ENCODE data around the gene PDX1.

The PDX1 gene

DNA sequence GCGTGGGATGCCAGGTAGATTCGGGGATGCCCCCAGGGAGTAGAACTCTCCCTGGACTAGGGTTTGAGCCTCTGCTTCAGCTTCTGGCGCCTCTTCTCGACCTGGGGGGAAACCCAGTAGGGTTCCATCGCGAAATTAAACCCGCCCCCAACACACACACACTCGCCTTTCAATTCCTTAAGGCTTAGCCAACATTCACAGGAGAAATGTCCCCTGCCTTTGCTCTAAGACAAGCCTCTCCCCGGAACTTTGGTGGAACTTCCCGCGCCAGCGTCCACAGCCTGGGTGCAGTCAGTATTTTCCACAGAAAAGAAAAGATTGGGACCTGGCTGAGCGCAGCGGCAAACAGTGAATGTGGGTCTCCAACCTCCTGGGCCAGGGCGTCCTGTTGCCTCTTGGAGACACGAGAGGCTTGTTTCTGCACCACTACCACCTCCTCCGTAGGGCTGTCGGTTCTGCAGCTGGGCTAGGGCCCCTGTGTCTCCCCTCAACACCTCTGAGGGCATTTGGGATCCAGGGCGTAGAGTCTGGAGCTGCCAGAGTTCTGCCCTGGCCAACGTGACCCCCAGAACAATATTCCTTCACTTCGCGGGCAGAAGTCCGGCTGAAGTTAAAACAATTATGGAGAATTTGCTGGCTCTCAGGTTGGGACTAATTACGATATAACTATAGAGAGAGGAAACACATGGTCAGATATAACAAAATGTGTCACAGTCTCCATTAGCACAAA is 3.2 kb downstream of the PDX1 start:
- DNase-seq (ENCODE audit: low spot score): no peak

DNA sequence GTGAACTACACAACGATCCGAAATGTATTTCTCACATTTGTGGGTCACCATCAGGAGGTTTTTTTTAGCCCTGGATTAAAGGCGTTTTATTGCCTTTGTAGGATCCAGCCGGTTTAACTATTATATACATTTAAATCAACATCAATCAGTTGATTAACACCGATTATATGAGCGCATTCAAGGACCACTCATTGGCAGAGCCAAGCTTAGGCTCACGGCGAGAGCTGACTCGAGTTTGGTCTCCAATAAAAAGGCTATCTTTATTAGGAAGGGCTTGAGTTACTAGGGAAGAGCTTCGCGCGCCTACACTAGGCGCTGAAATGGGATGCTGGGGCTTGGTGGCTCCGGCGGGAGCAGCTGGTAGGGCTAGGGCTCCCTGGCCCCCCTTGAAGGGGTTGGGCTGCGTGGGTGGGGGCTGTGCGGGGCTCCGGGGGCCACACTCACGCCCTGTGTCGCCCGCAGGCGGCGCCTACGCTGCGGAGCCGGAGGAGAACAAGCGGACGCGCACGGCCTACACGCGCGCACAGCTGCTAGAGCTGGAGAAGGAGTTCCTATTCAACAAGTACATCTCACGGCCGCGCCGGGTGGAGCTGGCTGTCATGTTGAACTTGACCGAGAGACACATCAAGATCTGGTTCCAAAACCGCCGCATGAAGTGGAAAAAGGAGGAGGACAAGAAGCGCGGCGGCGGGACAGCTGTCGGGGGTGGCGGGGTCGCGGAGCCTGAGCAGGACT is 4.2 kb downstream of the PDX1 start:
- DNase-seq (ENCODE audit: low spot score): no peak

DNA sequence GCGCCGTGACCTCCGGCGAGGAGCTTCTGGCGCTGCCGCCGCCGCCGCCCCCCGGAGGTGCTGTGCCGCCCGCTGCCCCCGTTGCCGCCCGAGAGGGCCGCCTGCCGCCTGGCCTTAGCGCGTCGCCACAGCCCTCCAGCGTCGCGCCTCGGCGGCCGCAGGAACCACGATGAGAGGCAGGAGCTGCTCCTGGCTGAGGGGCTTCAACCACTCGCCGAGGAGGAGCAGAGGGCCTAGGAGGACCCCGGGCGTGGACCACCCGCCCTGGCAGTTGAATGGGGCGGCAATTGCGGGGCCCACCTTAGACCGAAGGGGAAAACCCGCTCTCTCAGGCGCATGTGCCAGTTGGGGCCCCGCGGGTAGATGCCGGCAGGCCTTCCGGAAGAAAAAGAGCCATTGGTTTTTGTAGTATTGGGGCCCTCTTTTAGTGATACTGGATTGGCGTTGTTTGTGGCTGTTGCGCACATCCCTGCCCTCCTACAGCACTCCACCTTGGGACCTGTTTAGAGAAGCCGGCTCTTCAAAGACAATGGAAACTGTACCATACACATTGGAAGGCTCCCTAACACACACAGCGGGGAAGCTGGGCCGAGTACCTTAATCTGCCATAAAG is 4.8 kb downstream of the PDX1 start:
- no peak for DNase-seq (ENCODE audit: low spot score)

DNA sequence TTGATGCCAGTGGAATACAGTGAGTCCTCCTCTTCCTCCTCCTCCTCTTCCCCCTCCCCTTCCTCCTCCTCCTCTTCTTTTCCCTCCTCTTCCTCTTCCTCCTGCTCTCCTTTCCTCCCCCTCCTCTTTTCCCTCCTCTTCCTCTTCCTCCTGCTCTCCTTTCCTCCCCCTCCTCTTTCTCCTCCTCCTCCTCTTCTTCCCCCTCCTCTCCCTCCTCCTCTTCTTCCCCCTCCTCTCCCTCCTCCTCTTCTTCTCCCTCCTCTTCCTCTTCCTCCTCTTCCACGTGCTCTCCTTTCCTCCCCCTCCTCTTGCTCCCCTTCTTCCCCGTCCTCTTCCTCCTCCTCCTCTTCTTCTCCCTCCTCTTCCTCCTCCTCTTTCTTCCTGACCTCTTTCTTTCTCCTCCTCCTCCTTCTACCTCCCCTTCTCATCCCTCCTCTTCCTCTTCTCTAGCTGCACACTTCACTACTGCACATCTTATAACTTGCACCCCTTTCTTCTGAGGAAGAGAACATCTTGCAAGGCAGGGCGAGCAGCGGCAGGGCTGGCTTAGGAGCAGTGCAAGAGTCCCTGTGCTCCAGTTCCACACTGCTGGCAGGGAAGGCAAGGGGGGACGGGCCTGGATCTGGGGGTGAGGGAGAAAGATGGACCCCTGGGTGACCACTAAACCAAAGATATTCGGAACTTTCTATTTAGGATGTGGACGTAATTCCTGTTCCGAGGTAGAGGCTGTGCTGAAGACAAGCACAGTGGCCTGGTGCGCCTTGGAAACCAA is 5.6 kb downstream of the PDX1 start:
- no peak for DNase-seq (ENCODE audit: low spot score)

DNA sequence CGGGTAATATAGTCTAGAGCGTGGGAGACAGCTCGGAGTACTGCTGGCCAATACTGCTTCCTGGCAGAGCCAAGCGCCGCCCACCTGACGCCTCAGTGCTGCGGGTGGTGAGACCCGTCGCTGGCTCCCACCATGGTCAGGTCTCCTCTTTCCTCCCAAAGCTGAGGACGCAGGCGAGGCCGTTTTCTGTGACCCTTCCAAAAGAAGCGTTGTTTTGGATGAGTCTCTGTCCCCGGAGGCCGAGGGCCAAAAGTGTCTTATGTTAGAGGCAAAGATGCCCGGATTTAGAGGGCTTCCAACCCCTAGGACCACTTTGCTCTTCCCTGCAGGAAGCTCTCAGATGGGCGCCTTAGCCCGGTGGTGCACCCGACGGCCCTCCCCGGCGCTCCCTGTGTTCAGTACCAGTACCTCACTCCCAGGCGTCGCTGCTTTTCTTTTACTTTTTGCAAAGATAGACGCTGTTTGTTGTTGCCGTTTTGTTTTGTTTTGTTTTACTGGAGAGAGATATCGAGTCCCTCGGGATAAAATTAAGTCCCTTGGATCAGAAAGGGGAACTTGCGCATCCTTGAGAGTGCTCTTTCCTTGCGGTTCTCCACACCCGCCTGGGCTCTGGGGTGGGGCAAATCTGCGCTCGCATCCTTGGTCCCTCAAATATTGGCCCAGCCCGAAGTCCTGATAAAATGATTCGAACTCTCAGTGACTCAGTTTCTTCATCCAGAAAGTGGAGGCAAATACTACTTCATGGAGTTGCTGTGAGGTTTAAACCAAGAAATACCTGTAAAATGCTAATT is 7.0 kb downstream of the PDX1 start:
- no peak for DNase-seq (ENCODE audit: low spot score)

DNA sequence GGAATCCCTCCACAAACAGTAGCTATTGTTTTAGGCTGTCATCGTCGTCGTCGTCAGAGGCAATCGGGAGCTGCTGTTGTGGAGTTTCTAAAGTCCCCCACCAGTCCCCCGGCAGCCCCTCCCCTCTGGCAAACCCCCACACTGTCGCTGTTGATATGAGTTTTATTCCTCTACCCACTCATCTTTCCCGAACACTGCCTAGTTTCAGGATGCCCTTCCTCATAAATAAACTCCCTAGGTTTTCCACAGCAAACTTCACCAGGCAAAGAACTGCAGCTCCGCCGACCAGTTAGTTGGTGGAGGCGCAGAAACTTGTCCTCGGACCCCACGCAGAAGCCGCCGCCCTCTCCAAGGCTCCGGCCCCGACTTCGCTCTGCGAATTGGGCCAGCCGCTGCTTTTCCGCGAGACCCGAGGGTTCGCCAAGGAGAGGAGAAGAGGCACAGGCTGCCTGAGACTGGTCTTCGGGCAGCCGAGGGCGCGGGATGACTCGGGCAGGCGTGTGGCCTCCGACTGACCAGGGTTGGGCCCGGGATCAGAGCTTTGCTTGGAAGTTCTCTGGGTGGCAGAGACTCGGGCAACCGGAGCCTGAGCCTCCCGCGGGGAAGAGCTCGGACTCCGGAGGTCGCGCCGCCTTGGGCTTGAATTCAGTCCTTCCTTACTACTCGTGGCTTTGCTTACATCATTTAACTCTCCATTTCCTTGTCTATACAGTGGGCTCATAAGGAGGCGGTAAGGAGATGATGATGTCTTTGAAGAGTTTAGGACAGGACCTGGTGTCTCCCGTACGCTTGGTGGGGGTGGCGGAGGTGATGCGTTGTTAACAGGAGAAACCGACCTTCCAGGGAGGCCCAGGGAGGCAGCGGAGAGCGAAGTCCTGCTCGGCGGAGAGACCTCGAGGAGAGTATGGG is 7.9 kb downstream of the PDX1 start:
- DNase-seq (ENCODE audit: low spot score): no peak

DNA sequence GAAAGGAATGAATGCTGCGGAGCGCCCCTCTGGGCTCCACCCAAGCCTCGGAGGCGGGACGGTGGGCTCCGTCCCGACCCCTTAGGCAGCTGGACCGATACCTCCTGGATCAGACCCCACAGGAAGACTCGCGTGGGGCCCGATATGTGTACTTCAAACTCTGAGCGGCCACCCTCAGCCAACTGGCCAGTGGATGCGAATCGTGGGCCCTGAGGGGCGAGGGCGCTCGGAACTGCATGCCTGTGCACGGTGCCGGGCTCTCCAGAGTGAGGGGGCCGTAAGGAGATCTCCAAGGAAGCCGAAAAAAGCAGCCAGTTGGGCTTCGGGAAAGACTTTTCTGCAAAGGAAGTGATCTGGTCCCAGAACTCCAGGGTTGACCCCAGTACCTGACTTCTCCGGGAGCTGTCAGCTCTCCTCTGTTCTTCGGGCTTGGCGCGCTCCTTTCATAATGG is 8.6 kb downstream of the PDX1 start:
- no peak for DNase-seq (ENCODE audit: low spot score)

DNA sequence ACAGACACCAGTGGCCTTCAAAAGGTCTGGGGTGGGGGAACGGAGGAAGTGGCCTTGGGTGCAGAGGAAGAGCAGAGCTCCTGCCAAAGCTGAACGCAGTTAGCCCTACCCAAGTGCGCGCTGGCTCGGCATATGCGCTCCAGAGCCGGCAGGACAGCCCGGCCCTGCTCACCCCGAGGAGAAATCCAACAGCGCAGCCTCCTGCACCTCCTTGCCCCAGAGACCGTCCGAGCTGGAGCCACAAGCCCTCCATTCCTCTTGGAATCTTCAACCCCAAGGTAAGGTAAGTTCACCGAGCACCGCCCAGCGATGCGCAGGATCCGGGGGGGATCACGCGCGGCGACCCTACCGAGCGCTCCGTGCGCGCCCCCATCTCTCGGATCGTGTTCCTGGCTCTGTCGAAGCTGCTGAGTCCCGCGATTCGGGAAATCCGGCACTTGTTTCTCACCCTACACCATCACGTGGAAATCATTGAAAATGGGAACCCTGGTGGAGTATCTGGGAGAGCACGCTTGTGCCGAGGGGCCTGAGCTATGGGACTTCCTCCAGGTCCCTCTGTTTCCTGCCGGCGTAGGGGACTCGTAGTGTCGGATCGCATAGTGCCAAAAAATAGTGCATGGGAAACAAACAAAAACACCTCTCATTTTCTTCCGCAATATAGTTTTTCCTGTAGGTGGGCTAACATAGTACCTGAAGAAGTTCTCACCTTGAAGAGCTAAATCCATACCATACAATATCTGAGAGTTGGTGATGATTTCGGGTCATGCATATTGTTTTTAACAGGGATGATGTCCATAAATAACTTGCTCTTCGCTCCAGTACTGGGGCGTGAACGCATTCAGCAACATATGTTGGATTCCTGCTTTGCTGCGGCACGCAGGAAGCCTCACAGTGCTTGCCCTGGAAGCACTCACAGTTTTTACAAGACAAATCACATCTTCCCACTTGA is 9.3 kb downstream of the PDX1 start:
- DNase-seq (ENCODE audit: low spot score): no peak

DNA sequence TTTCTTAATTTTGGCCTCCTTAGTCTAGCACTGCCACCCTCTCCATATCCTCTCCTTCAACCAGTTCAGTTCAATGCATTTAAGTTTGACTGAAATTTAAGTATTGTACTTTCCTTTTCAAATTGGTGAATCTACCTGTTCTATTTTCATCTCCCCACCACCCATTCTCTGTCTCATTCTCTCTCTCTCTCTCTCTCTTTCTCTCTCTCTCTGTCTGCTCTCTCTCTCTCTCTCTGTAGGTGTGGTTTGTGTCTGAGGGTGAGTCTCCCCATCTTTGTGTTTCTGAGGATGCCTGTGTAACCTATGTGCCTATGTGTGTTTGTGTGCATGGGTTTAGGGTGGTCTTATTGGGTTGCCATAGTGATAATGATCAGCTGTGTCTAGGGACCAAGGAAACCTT is 10.1 kb downstream of the PDX1 start:
- DNase-seq (ENCODE audit: low spot score): no peak

DNA sequence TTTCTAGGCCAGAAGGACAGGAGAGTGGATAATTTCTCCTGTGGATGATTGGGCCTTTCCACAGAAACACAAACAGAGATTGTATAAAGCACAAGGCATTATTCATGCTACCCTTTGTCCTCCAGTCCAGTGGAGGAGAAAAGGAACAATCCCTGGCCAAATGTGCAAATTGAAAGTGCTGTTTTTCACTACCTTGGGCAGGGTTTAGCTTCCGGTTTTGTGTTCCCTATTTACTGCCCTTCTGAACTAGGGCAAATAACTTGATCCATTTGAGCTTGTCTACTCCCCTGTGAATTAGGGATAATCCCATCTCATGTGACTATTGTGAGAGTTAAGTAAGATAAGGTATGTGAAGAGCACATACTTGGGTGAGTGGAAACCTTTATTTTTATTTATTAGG is 13.3 kb downstream of the PDX1 start:
- DNase-seq (ENCODE audit: low spot score): no peak

DNA sequence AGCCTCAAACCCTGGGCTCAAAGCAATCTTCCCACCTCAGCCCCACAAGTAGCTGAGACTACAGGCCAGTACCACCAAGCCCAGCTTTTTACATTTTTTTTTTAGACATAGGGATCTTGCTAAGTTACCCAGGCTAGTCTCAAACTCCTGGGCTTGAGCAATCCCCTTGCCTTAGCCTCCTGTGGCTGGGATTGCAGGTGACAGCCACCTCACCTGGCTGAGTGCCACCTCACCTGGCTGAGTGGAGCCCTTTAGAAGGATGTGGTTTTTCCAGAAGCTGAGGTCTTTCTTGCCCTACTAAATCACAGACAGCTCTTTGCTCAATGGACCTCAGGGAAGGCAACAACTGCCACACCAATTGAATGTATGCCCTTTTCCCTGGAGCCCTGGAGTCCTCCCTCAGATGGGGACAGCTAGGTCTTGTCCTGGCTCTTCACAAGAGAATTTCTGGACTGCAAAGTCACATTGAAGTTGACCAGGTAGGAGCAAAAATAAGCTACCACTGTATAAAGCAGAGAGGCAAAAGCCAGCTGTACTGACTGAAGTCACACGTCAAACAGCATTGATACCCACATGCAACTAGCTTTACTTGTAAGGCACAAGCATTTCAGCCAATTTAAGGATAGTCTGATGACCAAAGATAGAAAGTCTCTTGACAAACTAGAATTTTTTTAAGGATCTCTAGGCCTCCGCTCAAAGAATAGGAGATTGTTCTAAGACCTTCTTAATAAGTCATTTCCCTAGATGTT is 14.0 kb downstream of the PDX1 start:
- no peak for DNase-seq (ENCODE audit: low spot score)

DNA sequence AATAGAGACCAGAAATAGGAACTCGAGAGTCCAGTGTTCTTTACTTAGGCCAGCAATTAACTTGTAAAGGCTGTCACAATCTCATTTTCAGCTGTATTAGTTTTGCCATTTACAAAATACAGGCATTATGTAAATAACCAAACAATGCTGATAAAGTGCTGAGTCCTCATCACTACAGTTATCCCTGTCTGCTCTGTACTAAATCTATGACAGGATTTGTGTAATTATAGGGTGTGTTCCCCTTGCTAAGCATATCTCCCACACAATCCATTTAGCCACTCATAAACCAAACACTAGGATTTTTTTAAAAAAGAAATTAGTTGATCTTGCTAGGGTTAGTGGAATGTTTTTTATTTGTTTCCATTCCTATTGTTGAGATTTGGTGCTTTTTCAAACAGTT is 23.2 kb downstream of the PDX1 start:
- no peak for DNase-seq (ENCODE audit: low spot score)

DNA sequence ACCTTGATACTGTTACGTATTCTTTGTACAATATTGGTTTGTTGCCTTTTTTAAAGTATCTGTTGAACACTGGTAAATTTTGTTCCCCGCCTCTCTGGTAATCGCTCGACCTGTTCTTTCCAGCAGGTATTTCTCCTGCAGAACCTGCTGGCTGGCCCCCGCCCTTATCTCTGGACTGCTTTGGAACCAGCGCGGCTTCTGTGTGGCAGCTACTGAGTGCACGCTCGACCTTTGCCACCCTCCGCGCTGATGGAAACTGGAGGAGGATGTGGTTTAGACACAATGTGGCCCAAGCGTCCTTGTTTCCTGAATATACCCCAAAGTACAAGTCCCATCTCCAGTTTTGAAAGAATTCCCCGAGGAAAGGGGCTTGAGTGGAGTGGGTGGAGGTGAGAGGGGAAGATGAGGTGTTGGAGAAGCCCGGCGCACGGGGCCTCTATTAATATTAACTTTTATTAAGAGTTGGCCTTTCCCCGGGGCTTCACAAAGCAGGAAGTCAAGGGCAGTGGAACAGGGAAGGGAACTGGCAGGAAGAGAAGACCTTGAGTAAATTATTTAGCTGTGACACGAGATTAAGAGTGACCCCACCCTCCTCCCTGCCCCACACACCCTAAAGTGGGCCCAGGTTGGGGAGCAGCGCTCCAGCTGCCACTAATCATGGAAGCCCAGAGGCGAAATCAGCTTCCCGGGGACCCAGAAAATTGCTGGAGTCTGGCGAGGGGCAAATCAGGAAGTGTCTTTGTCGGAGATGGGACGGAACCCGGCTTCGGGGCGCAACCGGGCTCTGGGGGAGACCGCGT is 33.3 kb downstream of the PDX1 start:
- peak; percentile 72 for DNase-seq (ENCODE audit: low spot score)

DNA sequence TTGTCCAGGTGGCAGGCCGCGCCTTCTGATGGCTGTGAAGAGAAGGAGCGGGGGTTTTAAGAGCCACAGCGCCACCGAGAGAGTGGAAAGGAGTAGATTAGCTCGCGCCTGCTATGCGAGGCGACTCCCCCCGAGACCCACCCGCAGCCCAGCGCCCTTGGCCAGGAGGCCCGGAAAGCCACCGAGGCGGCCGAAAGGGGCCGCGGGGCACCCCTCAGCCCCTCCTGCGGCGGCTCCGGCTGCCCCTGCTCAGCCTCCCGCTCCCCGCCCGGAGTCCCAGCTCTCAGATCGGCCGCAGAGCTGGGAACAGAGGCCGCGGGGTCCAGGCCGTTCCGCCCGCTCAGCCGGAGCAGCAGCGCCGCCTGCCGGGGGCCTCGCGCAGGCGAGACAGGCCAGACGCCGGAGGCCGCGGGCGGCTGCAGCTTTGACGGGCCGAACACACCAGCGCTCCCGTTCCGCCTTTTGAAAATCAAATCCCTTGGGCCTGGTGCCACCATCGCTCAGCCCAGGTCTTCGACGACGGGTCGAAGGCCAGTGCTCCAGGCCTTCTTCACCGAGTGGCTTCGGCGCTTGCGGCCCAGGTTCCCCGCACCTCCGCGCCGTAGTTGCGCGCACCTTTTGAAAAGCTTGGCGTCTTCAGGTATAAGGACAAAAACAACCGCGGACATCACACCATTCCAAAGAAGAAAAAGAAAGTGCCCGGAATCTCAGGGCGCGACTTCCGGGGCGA is 34.0 kb downstream of the PDX1 start:
- DNase-seq (ENCODE audit: low spot score): peak; percentile 88

DNA sequence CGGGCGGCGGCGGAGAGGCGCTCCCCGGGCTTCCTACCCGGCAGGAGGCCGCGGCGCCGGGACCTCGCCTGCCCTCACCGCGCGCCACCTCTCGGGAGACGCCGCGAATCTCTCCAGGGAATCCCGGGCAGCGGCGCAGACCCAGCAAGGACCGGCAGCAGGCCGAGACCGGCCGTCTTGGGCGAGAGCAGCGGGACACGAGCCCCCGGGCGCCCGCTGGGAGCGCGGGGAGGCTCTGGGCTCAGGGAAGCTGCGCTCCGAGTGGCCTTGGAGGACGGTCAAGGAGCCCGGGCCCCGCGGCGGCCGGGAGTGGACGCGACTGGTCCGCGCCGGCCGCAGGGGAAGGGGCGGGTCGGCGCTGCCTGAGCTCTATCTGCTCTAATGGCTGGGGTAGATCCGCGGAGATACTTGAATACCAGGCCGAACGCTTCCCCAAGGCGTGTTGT is 34.6 kb downstream of the PDX1 start:
- no peak for DNase-seq (ENCODE audit: low spot score)

DNA sequence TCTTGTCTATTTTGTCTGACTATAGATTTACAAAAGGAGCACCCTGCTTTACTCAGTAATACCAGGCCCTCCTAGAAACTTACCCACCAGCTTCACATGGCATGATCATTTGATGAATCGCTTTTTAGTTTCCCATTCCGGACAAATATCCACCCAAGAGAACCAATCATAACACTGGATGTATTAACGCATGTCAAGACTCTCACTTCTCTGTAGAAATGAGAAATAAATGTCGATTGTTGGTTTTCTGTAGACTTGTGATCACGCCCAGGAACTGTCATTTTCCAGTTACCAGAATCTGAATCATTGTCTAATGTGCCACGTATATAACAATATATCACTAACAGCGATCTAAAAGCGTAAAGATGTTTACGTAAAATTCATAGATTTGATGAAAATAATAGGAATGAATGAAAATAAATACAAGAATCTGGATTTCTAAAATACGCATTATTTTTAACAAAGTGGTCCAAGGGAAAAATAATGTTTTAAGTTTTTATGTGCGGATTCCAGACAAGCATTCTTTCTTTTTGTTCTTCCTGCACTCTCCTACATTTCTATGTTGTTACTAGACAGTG is 35.3 kb downstream of the PDX1 start:
- DNase-seq (ENCODE audit: low spot score): no peak
